B cell (primary cell): ENCODE results near the gene AP4M1. TPM values are rescaled to one million over a fixed set of nuclear protein-coding genes. Genes with fewer than 3 reads are reported as not detected.

Source experiments
- ATAC-seq: fragments of 200-7000 bp; cut with Tn5 transposase; one replicate; pipeline ENCODE4 v1.10.0; 2021; ENCODE audit warnings: low read depth, mild to moderate bottlenecking, moderate number of reproducible peaks, moderate library complexity
- CTCF ChIA-PET: fragments of 350-600 bp; sonication (Branson Sonifier 250); formaldehyde crosslinking; loops from one replicate; lab custom pipeline; 2021; ENCODE audit warnings: antibody characterized with exemption, inconsistent platforms; lab: Charles Lee
- POLR2A ChIA-PET: fragments of 350-600 bp; sonication (Branson Sonifier 250); formaldehyde crosslinking; loops from one replicate; lab custom pipeline; 2021; ENCODE audit warnings: antibody characterized with exemption; lab: Charles Lee
- DNase-seq: peaks from one replicate; pipeline ENCODE4 v3.0.0; 2013
- H2AFZ ChIP-seq: 2 replicates; pipeline ENCODE4 v1.6.1; 2012; ENCODE audit warnings: mild to moderate bottlenecking, low read depth, low read length; ENCODE audit not compliant: insufficient read depth, poor library complexity, severe bottlenecking
- H3K27ac ChIP-seq, 2 donors: 1 replicate in 1 of 2; 2 replicates in 1 of 2; pipeline ENCODE4 v1.5.1; 2012 to 2013; ENCODE audit warnings: low read length in 2 of 2, mild to moderate bottlenecking in 2 of 2, moderate library complexity in 1 of 2
- H3K27me3 ChIP-seq, 4 experiments: fragments of 200-600 bp in 1 of 4; sonication (generic) in 1 of 4; replicated peaks in 1 of 4; 1 replicate in 2 of 4; 2 replicates in 2 of 4; pipeline versions ENCODE4 v1.6.1 to v1.7.0; 2013 to 2016; ENCODE audit warnings: low read length in 3 of 4, mild to moderate bottlenecking in 2 of 4, mixed read lengths in 1 of 4, moderate library complexity in 1 of 4; ENCODE audit not compliant: insufficient read depth in 4 of 4, control insufficient read depth in 3 of 4; ENCODE audit errors: control extremely low read depth in 1 of 4
- H3K36me3 ChIP-seq, 2 experiments: replicated peaks in 1 of 2; 1 replicate in 1 of 2; 2 replicates in 1 of 2; pipeline versions ENCODE4 v1.6.1 to v1.7.1; 2013; ENCODE audit warnings: low read length in 1 of 2; ENCODE audit not compliant: insufficient read depth in 2 of 2, control insufficient read depth in 1 of 2; ENCODE audit errors: control extremely low read depth in 1 of 2, extremely low read depth in 1 of 2
- H3K4me1 ChIP-seq, 2 donors: fragments of 200-600 bp in 1 of 2; sonication (generic) in 1 of 2; 1 replicate in 1 of 2; 2 replicates in 1 of 2; pipeline versions ENCODE4 v1.5.1 to v1.6.1; 2013 to 2017; ENCODE audit warnings: low read length in 2 of 2; ENCODE audit not compliant: control insufficient read depth in 2 of 2, insufficient read depth in 2 of 2
- H3K4me2 ChIP-seq: replicated peaks from 2 replicates; pipeline ENCODE3; 2012; ENCODE audit warnings: mild to moderate bottlenecking, low read depth, low read length; ENCODE audit not compliant: poor library complexity, severe bottlenecking
- H3K4me3 ChIP-seq, 5 experiments: fragments of 200-600 bp in 1 of 5; sonication (generic) in 1 of 5; 1 replicate in 3 of 5; 2 replicates in 2 of 5; pipeline versions ENCODE4 v1.5.1 to v1.7.0; 2011 to 2016; ENCODE audit warnings: low read length in 4 of 5, mild to moderate bottlenecking in 4 of 5, low read depth in 2 of 5, control low read depth in 1 of 5, moderate library complexity in 1 of 5; ENCODE audit not compliant: insufficient read depth in 1 of 5; ENCODE audit errors: control extremely low read depth in 1 of 5, extremely low read depth in 1 of 5
- H3K79me2 ChIP-seq: fragments of 200-600 bp; sonication (generic); one replicate; pipeline ENCODE4 v1.6.0; 2016; ENCODE audit warnings: low read length; ENCODE audit not compliant: control insufficient read depth, insufficient read depth
- H3K9ac ChIP-seq: fragments of 200-600 bp; sonication (generic); 2 replicates; pipeline ENCODE4 v1.6.1; 2017; ENCODE audit warnings: mild to moderate bottlenecking, low read length, moderate library complexity
- H3K9me3 ChIP-seq, 3 donors: one replicate each; pipeline versions ENCODE4 v1.6.1 to v1.7.1; 2013; ENCODE audit warnings: low read length in 2 of 3; ENCODE audit not compliant: control insufficient read depth in 2 of 3, insufficient read depth in 1 of 3; ENCODE audit errors: control extremely low read depth in 1 of 3
- H4K20me1 ChIP-seq: 2 replicates; pipeline ENCODE4 v1.6.0; 2012; ENCODE audit warnings: mild to moderate bottlenecking, low read length; ENCODE audit not compliant: insufficient read depth, control insufficient read depth, poor library complexity, severe bottlenecking
- H3K27ac Mint-ChIP-seq: one replicate; pipeline ENCODE4 v1.8.0; 2021; ENCODE audit warnings: mixed read lengths
- H3K27me3 Mint-ChIP-seq: one replicate; pipeline ENCODE4 v1.8.0; 2021; ENCODE audit warnings: mixed read lengths
- H3K4me1 Mint-ChIP-seq: one replicate; pipeline ENCODE4 v1.8.0; 2021; ENCODE audit warnings: mixed read lengths
- H3K4me3 Mint-ChIP-seq: one replicate; pipeline ENCODE4 v1.8.0; 2021; ENCODE audit warnings: mixed read lengths
- H3K9me3 Mint-ChIP-seq: one replicate; pipeline ENCODE4 v1.8.0; 2022; ENCODE audit warnings: mixed read lengths; ENCODE audit not compliant: insufficient read depth
- CTCF ChIP-seq: fragments of 200-600 bp; IDR thresholded peaks from one replicate; pipeline ENCODE4 v1.8.0; 2022; ENCODE audit warnings: antibody characterized with exemption, mild to moderate bottlenecking
- EZH2 ChIP-seq: IDR thresholded peaks from 2 replicates; pipeline ENCODE4 v1.6.1; 2012; ENCODE audit warnings: borderline replicate concordance, low read depth, mild to moderate bottlenecking, moderate library complexity, low read length; ENCODE audit not compliant: insufficient read depth, poor library complexity, severe bottlenecking
- WGBS: methylation state at CpG from one replicate; pipeline ENCODE4 v1.1.5; 2013; ENCODE audit warnings: missing lambda C conversion rate; ENCODE audit not compliant: insufficient coverage; 5-methylcytosine and 5-hydroxymethylcytosine counted together
- intact Hi-C: fragments of 100-400 bp; cut with micrococcal nuclease; formaldehyde crosslinking; loops from one replicate; pipeline ENCODE4 v1.10.0; 2022
- polyA plus RNA-seq: library from polyadenylated mRNA; depleted of rRNA; stranded (reverse); fragments of >200 nt; gene quantifications from 2 replicates; pipeline ENCODE4 v1.2.3, GENCODE V29; 2012
- total RNA-seq, 2 donors: library from RNA; stranded (reverse); fragments of 120-200 nt in 1 of 2; gene quantifications; 1 replicate in 1 of 2; 2 replicates in 1 of 2; pipeline versions ENCODE4 v1.2.3 to v1.2.4, GENCODE V29; 2013 to 2022

AP4M1 gene
- total and polyA plus RNA-seq, 2 donors (not counting 1 experiment from before 2014, with no cell fraction given), result 9.0 to 17.6 TPM

- TF ChIP-seq CTCF (no peak), EZH2 (no peak)
- CTCF ChIA-PET, result interaction anchor here (0.7 to 1.4 kb wide), 4 partner anchors 73 to 684 kb away, joined by 3 to 7 read pairs (median 3); no protein-coding TSS in a partner anchor
- ATAC-seq (no peak), DNase-seq (peak; percentile 50)
- Mint-ChIP-seq H3K9me3 (no peaks in the 10 kb centered on the region), H3K4me1 (peaks cover 16% of the 10 kb centered on the region), H3K27me3 (no peaks in the 10 kb centered on the region), H3K27ac (no peak overlapping the region), H3K4me3 (no peak overlapping the region)
- no peak overlapping the region for H2AFZ ChIP-seq
- H3K9ac ChIP-seq, result no peak overlapping the region
- no peak overlapping the region for H3K27ac ChIP-seq
- peaks cover 21% of the 10 kb centered on the region for H3K79me2 ChIP-seq
- no peaks in the 10 kb centered on the region for H4K20me1 ChIP-seq
- peaks cover 1 to 17% of the 10 kb centered on the region in 2 experiments for H3K36me3 ChIP-seq
- 64% methylated on average over 2 of the region's 3 CpGs for WGBS
- no peak overlapping the region for H3K4me3 ChIP-seq
- H3K4me2 ChIP-seq, result no peak overlapping the region
- H3K4me1 ChIP-seq, result peaks cover 6 to 13% of the 10 kb centered on the region in 2 donors
- no peaks in the 10 kb centered on the region for H3K27me3 ChIP-seq
- no peaks in the 10 kb centered on the region for H3K9me3 ChIP-seq
- intact Hi-C loops, result loop anchor here (2.0 kb wide), 1 partner anchor 140 kb away; no protein-coding TSS in a partner anchor
- POLR2A ChIA-PET, result interaction anchor here (0.6 to 0.7 kb wide), 2 partner anchors 11 to 132 kb away, joined by 4 to 7 read pairs; no protein-coding TSS in a partner anchor
Observed at GRCh38 chr7:100053215-100053614, 48.2 kb upstream of the AP4M1 start.

- no peak overlapping the region for H3K27ac ChIP-seq
- H3K9me3 Mint-ChIP-seq, result no peaks in the 10 kb centered on the region
- no peaks in the 10 kb centered on the region for H3K27me3 Mint-ChIP-seq
- H3K4me3 Mint-ChIP-seq, result no peak overlapping the region
- no peak overlapping the region for H3K9ac ChIP-seq
- H3K4me1 ChIP-seq, result peaks cover 0 to 9% of the 10 kb centered on the region in 2 donors
- no peaks in the 10 kb centered on the region for H3K27me3 ChIP-seq
- H2AFZ ChIP-seq, result no peak overlapping the region
- H3K4me1 Mint-ChIP-seq, result peaks cover 2% of the 10 kb centered on the region
- no peak overlapping the region for H3K4me3 ChIP-seq
- WGBS, result over 99% methylated on average over 8 of the region's 10 CpGs
- DNase-seq, result no peak
- POLR2A ChIA-PET, result no interaction called here
- H4K20me1 ChIP-seq, result no peaks in the 10 kb centered on the region
- H3K27ac Mint-ChIP-seq, result no peak overlapping the region
- ATAC-seq, result no peak
- peaks cover 14% of the 10 kb centered on the region for H3K79me2 ChIP-seq
- H3K36me3 ChIP-seq, result peaks cover 1 to 27% of the 10 kb centered on the region in 2 experiments
- no peaks in the 10 kb centered on the region for H3K9me3 ChIP-seq
- H3K4me2 ChIP-seq, result no peak overlapping the region
- no peak for TF ChIP-seq EZH2
- TF ChIP-seq CTCF, result no peak
- CTCF ChIA-PET, result no interaction called here
- intact Hi-C loops, result no loop called here
Observed at GRCh38 chr7:100057006-100057405, 44.4 kb upstream of the AP4M1 start.
